Ishikawa (cell line): ENCODE results near the gene TUBGCP4.

Experiments used
- CREB1 ChIP-seq: IDR thresholded peaks from 2 replicates; pipeline ENCODE4 v1.6.1; 2012; ENCODE audit warnings: low read depth
- MAX ChIP-seq: IDR thresholded peaks from 2 replicates; pipeline ENCODE4 v1.6.1; 2012
- TAF1 ChIP-seq: IDR thresholded peaks from 2 replicates; pipeline ENCODE4 v1.6.1; 2012; ENCODE audit warnings: low read depth, mild to moderate bottlenecking
- YY1 ChIP-seq: IDR thresholded peaks from 2 replicates; pipeline ENCODE4 v1.6.1; 2012; ENCODE audit warnings: low read depth
- TF ChIP-seq, protein P1 (sequence below): IDR thresholded peaks from 2 replicates; pipeline ENCODE4 v1.6.1; 2012; ENCODE audit warnings: low read depth, mild to moderate bottlenecking

DNA sequence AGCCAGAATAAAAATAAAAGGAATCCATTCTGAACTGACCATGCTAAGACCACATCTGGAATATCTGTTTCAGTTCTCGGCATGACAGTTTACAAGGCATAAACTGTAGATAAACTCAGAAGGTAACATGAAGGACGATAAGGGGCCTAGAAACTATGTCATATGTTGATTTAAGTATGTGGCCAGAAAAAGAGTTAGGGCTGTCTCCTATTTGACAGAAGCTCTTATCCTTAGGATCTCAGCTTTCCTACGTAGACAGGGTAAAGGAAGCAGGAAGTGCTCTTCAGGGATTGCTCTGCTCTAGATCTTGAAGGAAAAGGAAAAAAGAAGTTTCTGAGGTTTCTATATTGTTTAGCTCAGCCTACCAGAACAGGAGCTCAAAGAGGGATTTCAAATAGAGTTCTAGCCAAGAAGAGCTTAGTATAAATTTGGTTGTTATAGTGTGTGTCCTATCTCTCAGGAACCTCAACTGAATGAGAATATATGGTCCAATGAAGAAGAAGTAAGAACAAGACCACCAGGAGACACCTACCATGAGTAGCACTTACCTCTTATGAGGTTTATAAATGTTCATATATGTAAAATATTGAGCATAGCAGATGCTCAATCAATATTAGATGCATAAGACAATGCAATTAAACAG, 62.9 kb downstream of the TUBGCP4 start:
- no peak for TF ChIP-seq YY1
- no peak for TF ChIP-seq MAX
- no peak for TF ChIP-seq TAF1
- TF ChIP-seq CREB1: no peak
- TF ChIP-seq, protein P1, sequence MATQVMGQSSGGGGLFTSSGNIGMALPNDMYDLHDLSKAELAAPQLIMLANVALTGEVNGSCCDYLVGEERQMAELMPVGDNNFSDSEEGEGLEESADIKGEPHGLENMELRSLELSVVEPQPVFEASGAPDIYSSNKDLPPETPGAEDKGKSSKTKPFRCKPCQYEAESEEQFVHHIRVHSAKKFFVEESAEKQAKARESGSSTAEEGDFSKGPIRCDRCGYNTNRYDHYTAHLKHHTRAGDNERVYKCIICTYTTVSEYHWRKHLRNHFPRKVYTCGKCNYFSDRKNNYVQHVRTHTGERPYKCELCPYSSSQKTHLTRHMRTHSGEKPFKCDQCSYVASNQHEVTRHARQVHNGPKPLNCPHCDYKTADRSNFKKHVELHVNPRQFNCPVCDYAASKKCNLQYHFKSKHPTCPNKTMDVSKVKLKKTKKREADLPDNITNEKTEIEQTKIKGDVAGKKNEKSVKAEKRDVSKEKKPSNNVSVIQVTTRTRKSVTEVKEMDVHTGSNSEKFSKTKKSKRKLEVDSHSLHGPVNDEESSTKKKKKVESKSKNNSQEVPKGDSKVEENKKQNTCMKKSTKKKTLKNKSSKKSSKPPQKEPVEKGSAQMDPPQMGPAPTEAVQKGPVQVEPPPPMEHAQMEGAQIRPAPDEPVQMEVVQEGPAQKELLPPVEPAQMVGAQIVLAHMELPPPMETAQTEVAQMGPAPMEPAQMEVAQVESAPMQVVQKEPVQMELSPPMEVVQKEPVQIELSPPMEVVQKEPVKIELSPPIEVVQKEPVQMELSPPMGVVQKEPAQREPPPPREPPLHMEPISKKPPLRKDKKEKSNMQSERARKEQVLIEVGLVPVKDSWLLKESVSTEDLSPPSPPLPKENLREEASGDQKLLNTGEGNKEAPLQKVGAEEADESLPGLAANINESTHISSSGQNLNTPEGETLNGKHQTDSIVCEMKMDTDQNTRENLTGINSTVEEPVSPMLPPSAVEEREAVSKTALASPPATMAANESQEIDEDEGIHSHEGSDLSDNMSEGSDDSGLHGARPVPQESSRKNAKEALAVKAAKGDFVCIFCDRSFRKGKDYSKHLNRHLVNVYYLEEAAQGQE: no peak
